Measurements from ENCODE around the gene TRRAP.
"Not testable (repeated sequence)": the region's sequence is repeated elsewhere in the genome, so short reads cannot be mapped to it uniquely, and the experiment has no call there.

TRRAP gene

GRCh38 chr7:98878365-98879197, at the start of gene TRRAP:
TSS of gene TRRAP (plus strand) at chr7:98878532. CDS start at chr7:98881151, 2,619 bp downstream.
- DNase-seq: peak; percentile 78

GRCh38 chr7:98830972-98831548, 47.3 kb upstream of the TRRAP start:
- no peak for DNase-seq

- peak; percentile 33 for DNase-seq
These were observed 46.6 kb upstream of the TRRAP start for GRCh38 chr7:98831641-98832221.

GRCh38 chr7:98833022-98833421, 45.3 kb upstream of the TRRAP start:
- no peak for DNase-seq

GRCh38 chr7:98834949-98835348, 43.4 kb upstream of the TRRAP start:
- no peak for DNase-seq

GRCh38 chr7:98836811-98837629, 41.3 kb upstream of the TRRAP start:
- DNase-seq: peak; percentile 48

GRCh38 chr7:98837630-98837972, 40.7 kb upstream of the TRRAP start:
- DNase-seq: no peak

GRCh38 chr7:98840096-98840495, 38.2 kb upstream of the TRRAP start:
- DNase-seq: no peak

- no peak for DNase-seq
These were observed 37.6 kb upstream of the TRRAP start for GRCh38 chr7:98840722-98841121.

GRCh38 chr7:98841179-98841997, 36.9 kb upstream of the TRRAP start:
- DNase-seq: peak; percentile 62

GRCh38 chr7:98842552-98842951, 35.8 kb upstream of the TRRAP start:
- not testable (repeated sequence) for DNase-seq

- no peak for DNase-seq
These were observed 29.4 kb upstream of the TRRAP start for GRCh38 chr7:98848918-98849317.

- no peak for DNase-seq
These were observed 25.5 kb upstream of the TRRAP start for GRCh38 chr7:98852826-98853225.

GRCh38 chr7:98855610-98856422, 22.5 kb upstream of the TRRAP start:
- no peak for DNase-seq

GRCh38 chr7:98860071-98860470, 18.3 kb upstream of the TRRAP start:
- no peak for DNase-seq

- no peak for DNase-seq
These were observed 16.1 kb upstream of the TRRAP start for GRCh38 chr7:98862203-98862602.

GRCh38 chr7:98862716-98863420, 15.5 kb upstream of the TRRAP start:
- DNase-seq: no peak

GRCh38 chr7:98863601-98864000, 14.7 kb upstream of the TRRAP start:
- DNase-seq: no peak

- no peak for DNase-seq
These were observed 13.4 kb upstream of the TRRAP start for GRCh38 chr7:98864731-98865453.

GRCh38 chr7:98866351-98866750, 12.0 kb upstream of the TRRAP start:
- DNase-seq: no peak
